H1 (cell line): ENCODE results near the gene TMEM164. TPM values are rescaled to one million over a fixed set of nuclear protein-coding genes. Genes with fewer than 3 reads are reported as not detected.

Source experiments
- CTCF ChIA-PET: fragments of 300-600 bp; sonication (Branson Sonifier 250); formaldehyde crosslinking; loops from one replicate; lab custom pipeline; 2021; ENCODE audit not compliant: partially characterized antibody; lab: Charles Lee
- POLR2A ChIA-PET: fragments of 300-600 bp; sonication (Branson Sonifier 250); formaldehyde crosslinking; loops from one replicate; lab custom pipeline; 2021; ENCODE audit warnings: inconsistent platforms; ENCODE audit not compliant: partially characterized antibody; lab: Charles Lee
- DNase-seq, 2 experiments: peaks; one replicate each; pipeline versions ENCODE4 v3.0.0 to v3.0.0-alpha.2; 2010 to 2022; ENCODE audit warnings: low spot score in 2 of 2, low read depth in 1 of 2, mixed read lengths in 1 of 2
- FAIRE-seq: peaks from 2 replicates; lab custom pipeline; 2011; peaks lifted over from hg19 to GRCh38; lab: Jason Lieb, UNC
- H2AFZ ChIP-seq: 2 replicates; pipeline ENCODE4 v1.8.1; 2012; ENCODE audit warnings: low read length, inconsistent platforms
- H2AK5ac ChIP-seq: 2 replicates; pipeline ENCODE4 v1.6.1; 2013; ENCODE audit warnings: low read depth, low read length
- H2BK120ac ChIP-seq: replicated peaks from 2 replicates; pipeline ENCODE3; 2013; ENCODE audit warnings: low read depth, low read length, inconsistent platforms
- H2BK12ac ChIP-seq: 2 replicates; pipeline ENCODE4 v1.6.1; 2013; ENCODE audit warnings: low read depth, low read length
- H2BK15ac ChIP-seq: 2 replicates; pipeline ENCODE4 v1.6.1; 2013; ENCODE audit warnings: low read length
- H2BK20ac ChIP-seq: 2 replicates; pipeline ENCODE4 v1.6.1; 2013; ENCODE audit warnings: low read length
- H2BK5ac ChIP-seq: 2 replicates; pipeline ENCODE4 v1.6.1; 2013; ENCODE audit warnings: low read depth, low read length
- H3K14ac ChIP-seq: 2 replicates; pipeline ENCODE4 v1.6.1; 2013; ENCODE audit warnings: inconsistent platforms; ENCODE audit not compliant: insufficient read length
- H3K18ac ChIP-seq: 2 replicates; pipeline ENCODE4 v1.6.1; 2013; ENCODE audit warnings: low read length; ENCODE audit errors: extremely low read depth
- H3K23ac ChIP-seq: 2 replicates; pipeline ENCODE4 v1.6.1; 2013; ENCODE audit warnings: inconsistent platforms; ENCODE audit not compliant: insufficient read length
- H3K23me2 ChIP-seq: 2 replicates; pipeline ENCODE4 v1.6.1; 2013; ENCODE audit warnings: low read depth, low read length
- H3K27ac ChIP-seq: 2 replicates; pipeline ENCODE4 v1.6.1; 2011; ENCODE audit warnings: low read depth, low read length, inconsistent platforms
- H3K27me3 ChIP-seq, 4 experiments: replicated peaks in 1 of 4; 1 replicate in 1 of 4; 2 replicates in 3 of 4; pipeline versions ENCODE4 v1.6.1 to v1.8.1; 2011 to 2013; ENCODE audit warnings: low read length in 3 of 4, mild to moderate bottlenecking in 3 of 4, inconsistent platforms in 2 of 4, mixed read lengths in 2 of 4, moderate library complexity in 1 of 4; ENCODE audit not compliant: control insufficient read depth in 3 of 4, insufficient read depth in 3 of 4; ENCODE audit errors: extremely low read depth in 1 of 4
- H3K36me3 ChIP-seq, 4 experiments: 2 replicates each; pipeline versions ENCODE4 v1.6.1 to v1.8.1; 2011 to 2013; ENCODE audit warnings: mild to moderate bottlenecking in 4 of 4, low read length in 3 of 4, moderate library complexity in 2 of 4, control low read depth in 1 of 4, inconsistent platforms in 1 of 4; ENCODE audit not compliant: insufficient read depth in 4 of 4, control insufficient read depth in 2 of 4
- H3K4ac ChIP-seq: replicated peaks from 2 replicates; pipeline ENCODE3; 2013; ENCODE audit warnings: low read length, low read depth, mixed read lengths, inconsistent platforms; ENCODE audit not compliant: insufficient read length
- H3K4me1 ChIP-seq, 4 experiments: replicated peaks in 1 of 4; 1 replicate in 1 of 4; 2 replicates in 3 of 4; pipeline versions ENCODE4 v1.6.1 to v1.8.1; 2011 to 2013; ENCODE audit warnings: low read length in 3 of 4, inconsistent platforms in 2 of 4, mixed read lengths in 1 of 4; ENCODE audit not compliant: insufficient read depth in 4 of 4, control insufficient read depth in 3 of 4
- H3K4me2 ChIP-seq, 2 experiments: 2 replicates each; pipeline versions ENCODE4 v1.6.1 to v1.8.1; 2011 to 2013; ENCODE audit warnings: low read depth in 2 of 2, low read length in 2 of 2, control low read depth in 1 of 2, inconsistent platforms in 1 of 2, mild to moderate bottlenecking in 1 of 2; ENCODE audit not compliant: insufficient read depth in 1 of 2
- H3K4me3 ChIP-seq, 4 experiments: fragments of 200-600, 300-600 bp in 1 of 4; sonication (generic), shearing (Covaris generic), sonication (Bioruptor Twin) in 1 of 4; 2 replicates each; pipeline versions ENCODE4 v1.5.1 to v1.8.1; 2011 to 2016; ENCODE audit warnings: low read length in 4 of 4, low read depth in 3 of 4, control low read depth in 2 of 4, inconsistent platforms in 2 of 4, mild to moderate bottlenecking in 2 of 4, mixed read lengths in 1 of 4, moderate library complexity in 1 of 4; ENCODE audit not compliant: insufficient read depth in 2 of 4; ENCODE audit errors: extremely low read depth in 1 of 4
- H3K56ac ChIP-seq: replicated peaks from 2 replicates; pipeline ENCODE3; 2013; ENCODE audit warnings: low read depth, mild to moderate bottlenecking, mixed read lengths, low read length, inconsistent platforms; ENCODE audit not compliant: insufficient read length
- H3K79me1 ChIP-seq: 2 replicates; pipeline ENCODE4 v1.6.1; 2013; ENCODE audit warnings: low read depth, low read length, control low read depth
- H3K79me2 ChIP-seq, 2 experiments: 2 replicates each; pipeline versions ENCODE4 v1.6.1 to v1.8.1; 2012 to 2013; ENCODE audit warnings: low read length in 2 of 2, mild to moderate bottlenecking in 2 of 2, inconsistent platforms in 1 of 2; ENCODE audit not compliant: insufficient read depth in 2 of 2, control insufficient read depth in 1 of 2
- H3K9ac ChIP-seq, 4 experiments: replicated peaks in 1 of 4; 1 replicate in 1 of 4; 2 replicates in 3 of 4; pipeline versions ENCODE4 v1.6.1 to v1.8.1; 2011 to 2013; ENCODE audit warnings: low read depth in 3 of 4, low read length in 3 of 4, control low read depth in 2 of 4, mild to moderate bottlenecking in 2 of 4, moderate library complexity in 2 of 4, inconsistent platforms in 1 of 4; ENCODE audit errors: extremely low read depth in 1 of 4
- H3K9me3 ChIP-seq, 2 experiments: 2 replicates each; pipeline versions ENCODE4 v1.6.1 to v1.8.1; 2012 to 2013; ENCODE audit warnings: mild to moderate bottlenecking in 2 of 2, moderate library complexity in 2 of 2, control low read depth in 1 of 2, inconsistent platforms in 1 of 2, low read depth in 1 of 2, low read length in 1 of 2, mixed read lengths in 1 of 2; ENCODE audit not compliant: insufficient read depth in 2 of 2
- H4K20me1 ChIP-seq, 2 experiments: replicated peaks in 1 of 2; 2 replicates each; pipeline versions ENCODE3 to v1.8.1; 2011 to 2013; ENCODE audit warnings: inconsistent platforms in 2 of 2, low read length in 2 of 2, mild to moderate bottlenecking in 1 of 2; ENCODE audit not compliant: insufficient read depth in 2 of 2, control insufficient read depth in 1 of 2
- H4K5ac ChIP-seq: 2 replicates; pipeline ENCODE4 v1.6.1; 2013; ENCODE audit warnings: low read length, low read depth, mixed read lengths, inconsistent platforms; ENCODE audit not compliant: insufficient read length
- H4K8ac ChIP-seq: 2 replicates; pipeline ENCODE4 v1.8.0; 2013; ENCODE audit warnings: mild to moderate bottlenecking, moderate library complexity, low read length, inconsistent platforms; ENCODE audit not compliant: insufficient read depth; ENCODE audit errors: extremely low read depth
- H4K91ac ChIP-seq: replicated peaks from 2 replicates; pipeline ENCODE3; 2013; ENCODE audit warnings: low read length, mixed read lengths, inconsistent platforms; ENCODE audit not compliant: insufficient read length
- CTBP2 ChIP-seq: IDR thresholded peaks from 2 replicates; pipeline ENCODE4 v1.7.0; 2011; ENCODE audit warnings: borderline replicate concordance, mild to moderate bottlenecking, moderate library complexity, mixed read lengths, low read length; ENCODE audit not compliant: insufficient read depth, insufficient read length
- EZH2 ChIP-seq: fragments of 200-600 bp; sonication (generic); IDR thresholded peaks from 2 replicates; pipeline ENCODE4 v1.7.1; 2012; ENCODE audit warnings: low read depth, mild to moderate bottlenecking, moderate library complexity, low read length, inconsistent platforms; ENCODE audit not compliant: severe bottlenecking
- FOSL1 ChIP-seq: IDR thresholded peaks from 2 replicates; pipeline ENCODE4 v1.6.1; 2011; ENCODE audit warnings: mild to moderate bottlenecking, low read depth, low read length, moderate library complexity; ENCODE audit not compliant: insufficient read depth
- KDM5A ChIP-seq: fragments of 200-600 bp; IDR thresholded peaks from 2 replicates; pipeline ENCODE4 v1.7.1; 2012; ENCODE audit warnings: mild to moderate bottlenecking, low read length, inconsistent platforms, mixed read lengths
- PHF8 ChIP-seq: fragments of 200-600 bp; sonication (generic); conservative IDR thresholded peaks from 2 replicates; pipeline ENCODE4 v1.7.1; 2012; ENCODE audit warnings: low read depth, mild to moderate bottlenecking, inconsistent platforms, low read length, moderate library complexity
- RFX5 ChIP-seq: IDR thresholded peaks from 2 replicates; pipeline ENCODE4 v1.6.1; 2011; ENCODE audit warnings: low read depth, low read length, improper control_type of control experiment, borderline replicate concordance
- SIRT6 ChIP-seq: IDR thresholded peaks from one replicate; pipeline ENCODE4 v1.7.1; 2012; ENCODE audit warnings: low read length, inconsistent platforms
- TEAD4 ChIP-seq: IDR thresholded peaks from 2 replicates; pipeline ENCODE4 v1.6.1; 2012; ENCODE audit warnings: low read depth, low read length, inconsistent platforms, mixed read lengths
- WGBS, 2 experiments: shearing (Covaris generic) in 1 of 2; methylation state at CpG; one replicate each; pipeline versions ENCODE4 v1.1.6 to v1.1.7; 2013 to 2015; ENCODE audit warnings: low lambda C conversion rate in 2 of 2, mixed read lengths in 2 of 2, inconsistent platforms in 1 of 2, low coverage in 1 of 2, missing lambda C conversion rate in 1 of 2; ENCODE audit not compliant: insufficient replicate concordance in 2 of 2, insufficient coverage in 1 of 2, insufficient read length in 1 of 2; ENCODE audit errors: extremely low coverage in 1 of 2, missing lambda C conversion rate in 1 of 2; 5-methylcytosine and 5-hydroxymethylcytosine counted together
- polyA plus RNA-seq, 7 experiments: library from polyadenylated mRNA; depleted of rRNA in 3 of 7; stranded (reverse) in 5 of 7; unstranded in 2 of 7; fragments of >200 nt in 5 of 7; fragments of 200-250 nt in 2 of 7; gene quantifications; 1 replicate in 5 of 7; 2 replicates in 1 of 7; 4 replicates in 1 of 7; pipeline versions ENCODE4 v1.2.1 to v1.2.3, GENCODE V29; 2011 to 2013; ENCODE audit warnings: missing spikeins in 2 of 7, mixed read lengths in 2 of 7
- total RNA-seq: library from RNA; stranded (reverse); fragmentation: NEBNext Ultra II Directional; extraction: Animal tissue kit (Norgen Biotek cat#: 25700); gene quantifications from 2 replicates; pipeline ENCODE4 v1.2.1, GENCODE V29; 2021

Gene TMEM164
- total and polyA plus RNA-seq, 2 of the 8 experiments (the other 6 are each of a cell fraction or from before 2014, with no cell fraction given) = 7.3 to 14.8 TPM

DNA sequence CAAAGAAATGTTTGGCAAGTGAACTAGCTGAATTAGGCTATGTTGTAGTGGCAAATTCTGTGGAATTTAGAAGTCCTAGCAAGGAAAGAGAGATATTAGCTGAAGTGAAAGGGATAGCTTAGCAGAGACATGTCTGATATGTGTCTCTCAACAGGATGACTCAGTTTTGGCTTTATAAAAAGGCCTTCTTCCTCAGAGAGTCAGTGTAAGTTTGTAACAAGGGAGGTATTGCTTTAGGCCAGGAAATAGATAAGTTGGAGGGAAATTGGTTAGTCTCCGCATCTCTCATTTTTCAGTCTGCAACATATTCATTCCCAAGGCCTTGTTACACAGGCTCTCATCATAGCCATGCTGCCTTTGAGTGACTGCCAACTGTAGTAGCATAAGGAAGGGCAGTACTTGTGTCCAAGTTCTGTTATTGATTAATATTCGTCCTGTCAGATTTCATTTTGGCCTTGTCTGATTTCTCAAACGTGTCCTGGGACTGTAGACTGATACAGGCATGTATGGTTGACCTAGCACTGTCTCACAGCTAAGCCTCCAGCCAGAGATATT lies 4.0 kb downstream of the TMEM164 start:
- POLR2A ChIA-PET = interaction anchor here (2.4 kb wide), 1 partner anchor 8 kb away, joined by 6 read pairs; no protein-coding TSS in a partner anchor

More for the DNA sequence above, 4.0 kb downstream of the TMEM164 start:
- Histone ChIP-seq H3K79me2 (peaks cover 0 to 3% of the 10 kb centered on the region in 2 experiments; a peak in 1 of 4 replicates), H3K23ac (no peak overlapping the region), H3K4me2 (no peak overlapping the region), H4K20me1 (peaks cover 0 to 3% of the 10 kb centered on the region in 2 experiments), H2BK5ac (no peak overlapping the region), H3K27me3 (no peaks in the 10 kb centered on the region), H3K18ac (no peak overlapping the region), H4K5ac (no peak overlapping the region), H3K9me3 (no peaks in the 10 kb centered on the region), H2BK12ac (no peak overlapping the region), H4K91ac (no peak overlapping the region), H3K9ac (no peak overlapping the region), H2BK120ac (no peak overlapping the region), H2BK20ac (no peak overlapping the region), H3K14ac (no peak overlapping the region), H3K23me2 (peaks cover 2% of the 10 kb centered on the region; the same call in 1 of the 2 replicates), H2BK15ac (no peak overlapping the region), H3K27ac (no peak overlapping the region), H2AFZ (no peak overlapping the region), H3K4me1 (peaks cover 0 to 9% (median 5%) of the 10 kb centered on the region in 4 experiments; a peak in 6 of 7 replicates), H3K4me3 (no peak overlapping the region), H2AK5ac (no peak overlapping the region), H3K4ac (no peak overlapping the region), H3K56ac (no peak overlapping the region), H3K36me3 (no peaks in the 10 kb centered on the region), H4K8ac (no peak overlapping the region), H3K79me1 (no peaks in the 10 kb centered on the region)
- DNase-seq (no peak), FAIRE-seq (no peak)
- 82% methylated on average over 3 of the region's 3 CpGs; no CpG with 5 or more reads in 1 of the 2 experiments for WGBS, 2 experiments
- CTCF ChIA-PET = interaction anchor here (1.1 to 1.2 kb wide), 2 partner anchors 10 to 95 kb away, joined by 3 to 4 read pairs; no protein-coding TSS in a partner anchor
- TF ChIP-seq EZH2 = no peak
- TF ChIP-seq TEAD4 = no peak
- TF ChIP-seq PHF8 = no peak
- TF ChIP-seq KDM5A = no peak
- TF ChIP-seq SIRT6 = no peak
- no peak for TF ChIP-seq RFX5
- TF ChIP-seq FOSL1 = no peak
- TF ChIP-seq CTBP2 = no peak
